GM10847 (cell line): ENCODE results near the gene MACROH2A2.

Experiments used
- POLR2A ChIP-seq: IDR thresholded peaks from 2 replicates; pipeline ENCODE4 v1.6.1; 2011; ENCODE audit not compliant: insufficient read length; ENCODE audit errors: extremely low read depth

MACROH2A2 gene

DNA sequence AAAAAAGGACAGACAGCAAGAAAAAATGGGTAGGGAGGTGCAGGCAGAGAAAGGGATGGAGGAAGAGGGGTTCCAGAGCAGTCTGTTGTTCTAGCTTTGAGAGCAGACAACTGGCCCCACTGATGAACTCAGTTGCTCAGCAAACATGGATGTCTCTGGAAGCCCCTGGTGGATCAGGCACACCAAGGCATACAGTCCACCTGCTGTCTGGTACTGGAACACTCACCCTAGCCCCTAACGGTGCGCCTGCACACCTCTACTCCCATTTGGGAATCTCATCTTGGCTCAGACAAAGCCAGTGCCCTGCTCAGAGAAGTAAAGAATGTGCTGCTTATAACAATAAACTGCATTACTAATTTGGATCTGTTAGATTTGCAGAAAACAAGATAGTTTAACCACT lies 7.7 kb downstream of the MACROH2A2 start:
- no peak for TF ChIP-seq POLR2A

DNA sequence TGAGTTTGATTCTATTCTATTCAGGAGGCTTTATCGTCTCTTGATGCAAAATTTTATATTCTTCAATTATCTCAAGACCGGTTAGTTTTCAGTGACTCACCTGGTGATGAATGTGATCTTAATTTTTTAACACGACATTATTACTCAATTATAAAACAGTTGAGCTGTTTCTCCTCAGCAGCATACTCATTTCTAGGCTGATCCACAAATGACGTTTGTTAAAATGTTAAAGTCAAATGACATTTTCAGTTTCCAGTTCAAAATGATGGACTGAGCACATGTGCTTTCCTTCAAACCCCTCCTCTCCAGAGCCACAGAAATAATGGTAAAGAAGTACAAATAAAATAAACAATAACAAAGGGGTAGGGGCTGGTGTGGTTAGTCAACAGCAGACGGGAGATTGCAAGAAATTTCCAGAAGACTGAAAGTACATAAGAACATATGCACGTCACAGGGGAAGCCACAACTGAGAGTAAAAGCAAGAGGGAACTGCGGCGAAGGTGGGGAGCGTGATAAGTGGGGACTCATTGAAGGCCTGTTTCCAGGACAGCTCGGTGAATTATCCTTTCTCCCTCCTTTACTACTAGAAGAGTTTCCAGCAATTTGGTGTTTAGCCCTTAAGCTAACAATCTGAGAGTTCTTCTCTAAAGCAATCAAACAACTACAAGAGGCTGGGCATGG lies 10.9 kb downstream of the MACROH2A2 start:
- no peak for TF ChIP-seq POLR2A

DNA sequence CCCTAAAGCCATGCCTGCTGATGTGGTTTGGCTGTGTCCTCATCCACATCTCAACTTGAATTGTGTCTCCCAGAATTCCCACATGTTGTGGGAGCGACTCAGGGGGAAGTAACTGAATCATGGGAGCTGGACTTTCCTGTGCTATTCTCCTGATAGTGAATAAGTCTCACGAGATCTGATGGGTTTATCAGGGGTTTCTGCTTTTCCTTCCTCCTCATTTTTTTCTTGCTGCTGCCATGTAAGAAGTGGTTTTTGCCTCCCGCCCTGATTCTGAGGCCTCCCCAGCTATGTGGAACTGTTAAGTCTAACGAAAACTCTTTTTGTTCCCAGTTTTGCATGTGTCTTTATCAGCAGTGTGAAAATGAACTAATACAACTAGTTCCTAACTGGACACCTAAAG lies 11.8 kb downstream of the MACROH2A2 start:
- TF ChIP-seq POLR2A, result no peak

DNA sequence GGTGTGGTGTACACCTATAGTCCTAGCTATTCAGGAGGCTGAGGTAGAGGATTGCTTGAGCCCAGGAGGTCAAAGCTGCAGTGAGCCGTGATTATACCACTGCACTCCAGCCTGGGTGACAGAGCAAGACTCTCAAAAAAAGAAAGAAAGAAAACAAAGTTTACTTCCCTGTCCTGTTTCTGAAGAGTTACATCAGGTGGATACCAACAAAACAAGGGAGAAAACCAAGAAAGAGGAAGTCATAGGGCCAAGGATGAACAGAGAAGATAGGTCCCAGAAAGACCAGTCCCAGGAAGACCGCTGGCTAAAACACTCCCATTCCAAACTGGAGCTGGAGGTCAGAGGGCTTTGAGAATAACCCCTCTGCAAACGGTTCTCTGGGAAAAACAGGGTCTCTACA lies 13.5 kb downstream of the MACROH2A2 start:
- no peak for TF ChIP-seq POLR2A

DNA sequence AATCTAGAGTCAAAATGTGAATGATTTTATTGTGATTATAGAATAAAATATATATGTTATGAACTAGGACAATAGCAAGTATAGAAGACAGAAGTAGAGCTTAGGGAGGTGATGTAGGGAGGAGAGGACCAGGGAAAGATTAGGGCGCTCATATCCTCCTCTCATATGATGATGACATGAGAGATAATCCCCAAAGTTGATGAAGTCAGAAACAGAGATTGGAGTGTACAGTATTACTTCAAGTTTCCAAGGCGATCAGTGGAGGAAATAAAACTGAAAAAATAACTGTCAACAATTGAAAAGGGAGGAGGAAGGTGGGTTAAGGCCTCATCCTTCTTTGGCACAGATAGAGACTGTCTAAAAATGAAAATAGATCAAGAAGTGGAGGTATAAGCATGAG lies 14.9 kb downstream of the MACROH2A2 start:
- no peak for TF ChIP-seq POLR2A

DNA sequence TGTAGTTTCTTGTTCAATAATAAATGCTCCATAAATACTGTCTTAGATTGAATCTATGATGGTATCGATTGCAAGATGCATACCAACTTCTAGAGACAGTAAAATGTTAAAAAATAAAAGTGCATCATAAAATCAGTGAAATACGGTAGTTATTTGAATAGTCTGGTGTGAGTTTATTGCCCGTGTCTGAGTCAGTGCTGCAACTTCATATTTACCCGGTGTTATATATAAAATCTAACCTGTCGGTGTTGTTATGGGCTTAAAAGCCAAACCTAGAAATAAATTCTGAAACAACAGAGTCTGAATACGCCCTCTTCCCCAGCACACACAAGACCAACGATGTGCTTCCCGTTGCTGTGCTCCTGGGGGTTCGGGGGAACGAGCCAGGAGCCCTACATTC lies 16.3 kb downstream of the MACROH2A2 start:
- no peak for TF ChIP-seq POLR2A

DNA sequence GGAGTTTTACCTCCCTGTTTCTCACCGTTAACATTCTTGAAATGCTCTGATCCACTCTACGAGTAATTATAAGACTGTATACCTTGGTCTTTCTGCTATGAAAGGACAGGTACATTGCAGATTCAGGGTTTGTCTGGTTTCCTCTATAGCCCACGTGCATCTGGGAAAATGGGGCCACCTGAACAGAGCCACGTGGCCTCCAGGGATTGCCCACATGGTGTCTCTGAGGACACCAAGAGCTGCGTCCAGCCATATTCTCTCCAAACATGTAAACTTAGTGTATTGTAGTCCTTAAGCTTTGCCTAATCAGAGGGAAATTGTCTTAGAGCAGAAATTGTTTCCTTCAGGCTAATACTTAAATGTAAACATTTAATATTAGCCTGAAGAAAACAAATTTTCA lies 16.7 kb downstream of the MACROH2A2 start:
- no peak for TF ChIP-seq POLR2A

DNA sequence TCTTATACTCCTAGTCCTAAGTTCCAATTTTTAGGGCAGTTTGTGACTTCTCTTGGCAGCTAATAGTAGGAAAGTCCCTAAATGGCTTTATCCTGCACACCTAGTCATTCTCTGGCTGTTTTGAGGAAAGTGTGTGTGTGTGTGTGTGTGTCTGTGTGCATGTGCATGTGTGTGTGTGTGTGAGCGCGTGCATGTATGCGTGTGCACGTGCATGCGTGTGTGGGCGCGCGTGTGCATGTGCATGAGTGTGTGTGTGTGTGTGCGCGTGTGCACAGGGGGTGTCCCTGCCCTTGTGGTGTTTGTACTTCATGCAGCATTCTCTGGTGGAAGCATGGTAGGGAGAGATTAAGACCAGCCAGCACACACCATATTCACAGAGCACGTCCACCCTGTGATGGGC lies 18.2 kb downstream of the MACROH2A2 start:
- no peak for TF ChIP-seq POLR2A

DNA sequence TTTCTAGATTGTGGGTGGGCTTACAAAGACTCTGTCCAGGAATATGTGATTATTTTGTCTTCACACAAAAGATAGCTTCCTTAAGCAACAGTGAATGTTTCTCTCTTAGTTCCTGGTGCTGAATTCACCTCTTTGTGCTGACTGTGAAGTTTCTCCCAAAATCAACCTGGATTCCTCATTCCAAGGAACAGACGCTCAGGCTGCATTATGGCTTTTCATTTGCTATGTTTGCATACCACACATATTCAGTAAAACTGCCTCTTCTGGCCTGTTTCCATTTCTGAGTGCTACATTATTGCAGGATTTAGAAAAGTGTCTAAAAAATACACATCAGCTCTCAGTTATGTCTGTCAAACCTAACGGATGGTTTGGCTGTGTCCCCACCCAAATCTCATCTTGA lies 21.5 kb downstream of the MACROH2A2 start:
- TF ChIP-seq POLR2A, result no peak

DNA sequence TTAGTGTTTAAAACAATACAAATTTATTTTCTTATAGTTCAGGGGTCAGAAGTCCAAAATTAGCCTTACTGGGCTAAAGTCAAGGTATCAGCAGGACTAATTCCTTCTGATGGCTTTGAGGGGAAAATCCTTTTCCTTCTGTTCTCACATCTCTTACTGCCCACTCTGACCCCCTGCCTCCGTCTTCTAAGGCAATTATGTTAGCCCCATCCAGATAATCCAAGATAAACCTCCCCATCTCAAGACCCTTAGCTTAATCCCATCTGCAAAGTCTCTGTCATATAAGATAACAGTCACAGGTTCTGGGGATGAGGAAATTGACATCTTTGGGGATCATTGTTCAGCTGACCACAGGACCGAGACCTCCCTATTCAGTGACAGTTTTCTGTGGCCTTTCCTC lies 22.3 kb downstream of the MACROH2A2 start:
- no peak for TF ChIP-seq POLR2A

DNA sequence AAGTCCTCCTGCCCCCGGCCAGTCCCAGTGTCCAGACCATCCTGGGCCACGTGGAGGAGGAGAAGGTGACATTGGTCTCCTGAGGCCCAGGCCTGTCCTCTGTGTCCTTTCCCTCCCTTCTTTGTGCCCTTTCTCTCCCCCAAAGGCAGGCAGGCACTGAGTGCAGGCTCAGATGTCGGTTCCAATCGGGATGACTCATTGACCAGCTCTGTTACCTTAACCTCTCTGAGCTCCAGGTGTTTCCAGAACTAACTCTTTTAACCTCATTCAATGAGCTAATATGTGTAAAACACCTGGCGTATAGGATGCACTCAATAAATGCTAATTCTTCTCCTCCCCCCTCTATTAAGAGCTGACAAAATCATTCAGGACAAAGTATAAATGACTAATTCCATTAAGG lies 25.7 kb downstream of the MACROH2A2 start:
- TF ChIP-seq POLR2A, result no peak

DNA sequence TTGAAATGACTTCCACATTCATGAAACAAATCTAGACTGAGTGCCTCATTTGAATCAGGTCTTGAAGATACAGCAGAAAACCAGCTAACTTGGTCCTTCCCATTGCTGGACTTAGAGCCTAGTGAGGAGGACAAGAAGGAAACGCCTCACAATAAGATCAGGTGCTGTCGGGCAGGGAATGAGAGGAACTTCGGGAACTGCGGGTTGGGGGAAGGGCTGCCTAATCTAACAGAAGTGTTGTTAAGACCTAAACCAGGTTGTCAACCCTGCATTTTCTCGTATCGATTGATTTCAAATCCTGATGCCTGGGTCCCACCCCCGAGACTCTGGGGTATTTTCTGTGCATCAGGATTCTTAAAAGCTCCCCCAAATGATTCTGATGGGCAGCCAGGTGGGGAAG lies 26.3 kb downstream of the MACROH2A2 start:
- no peak for TF ChIP-seq POLR2A

DNA sequence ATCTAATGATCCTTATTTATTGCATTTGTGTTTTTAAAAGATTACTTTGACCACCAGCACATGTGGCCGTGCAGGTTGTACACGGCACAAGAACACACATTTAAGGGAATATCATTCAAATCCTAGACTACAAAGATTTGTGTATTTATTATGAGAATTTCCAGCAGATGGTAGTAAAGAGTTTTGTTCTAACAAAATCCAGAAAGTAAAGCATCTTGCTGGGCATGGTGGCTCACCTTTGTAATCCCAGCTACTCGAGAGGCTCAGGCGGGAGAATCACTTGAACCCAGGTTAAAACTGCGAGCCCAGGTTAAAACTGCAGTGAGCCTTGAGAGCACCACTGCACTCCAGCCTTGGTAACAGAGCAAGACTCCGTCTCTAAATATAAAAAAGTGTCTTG lies 31.5 kb downstream of the MACROH2A2 start:
- TF ChIP-seq POLR2A, result no peak

DNA sequence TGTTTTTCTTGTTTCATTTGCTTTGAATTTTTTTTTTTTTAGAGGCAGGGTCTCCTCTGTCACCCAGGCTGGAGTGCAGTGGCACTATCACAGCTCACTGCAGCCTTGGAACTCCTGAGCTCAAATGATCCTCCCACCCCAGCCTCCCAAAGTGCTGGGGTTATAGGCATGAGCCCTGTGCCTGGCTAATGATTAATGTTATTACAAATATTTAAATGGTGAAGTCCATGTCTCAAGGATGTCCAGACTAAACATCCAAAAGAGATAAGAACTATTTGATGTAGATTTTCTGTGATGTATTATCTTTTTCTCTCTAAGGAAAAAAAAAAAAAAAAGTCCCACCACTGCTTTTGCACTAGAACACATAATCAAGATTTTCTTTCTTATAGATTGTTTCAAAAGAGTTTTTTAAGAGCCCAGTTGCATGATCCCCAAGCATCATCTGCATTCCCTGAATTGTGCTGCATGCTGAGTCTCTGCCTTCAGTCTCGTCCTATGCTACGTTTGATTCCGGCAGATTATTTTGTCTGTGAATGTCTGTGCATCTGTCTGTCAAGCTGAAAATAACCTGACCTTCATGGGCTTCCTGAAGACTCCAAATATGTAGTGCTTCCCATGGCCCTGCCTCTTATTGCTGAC lies 33.4 kb downstream of the MACROH2A2 start:
- TF ChIP-seq POLR2A, result no peak

DNA sequence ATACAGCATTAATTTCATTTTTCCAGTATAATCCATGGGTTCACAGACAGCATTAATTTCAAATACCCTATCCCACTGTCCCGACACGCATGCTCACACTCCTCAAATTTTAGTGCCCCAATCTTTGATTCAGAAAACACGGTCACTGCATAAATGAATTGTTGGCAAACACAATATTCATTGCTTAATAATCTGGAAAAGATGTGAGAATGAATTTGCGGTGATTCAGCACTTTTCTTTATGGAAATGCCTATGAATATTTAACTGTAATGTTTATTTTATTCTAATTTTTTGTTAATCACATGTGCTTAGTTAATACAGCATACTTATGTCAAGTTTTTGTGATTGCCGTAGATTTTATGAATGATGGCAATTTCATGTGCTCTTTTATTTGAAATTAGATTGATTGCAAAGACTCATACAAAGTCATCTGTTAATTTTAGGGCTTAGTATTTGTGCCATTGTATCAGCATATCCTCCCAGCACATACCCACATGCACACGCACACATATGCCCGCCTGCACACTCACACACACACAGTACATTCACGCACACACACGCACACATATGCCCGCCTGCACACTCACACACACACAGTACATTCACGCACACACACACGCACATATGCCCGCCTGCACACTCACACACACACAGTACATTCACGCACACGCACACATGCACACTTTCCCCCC lies 35.1 kb downstream of the MACROH2A2 start:
- no peak for TF ChIP-seq POLR2A

DNA sequence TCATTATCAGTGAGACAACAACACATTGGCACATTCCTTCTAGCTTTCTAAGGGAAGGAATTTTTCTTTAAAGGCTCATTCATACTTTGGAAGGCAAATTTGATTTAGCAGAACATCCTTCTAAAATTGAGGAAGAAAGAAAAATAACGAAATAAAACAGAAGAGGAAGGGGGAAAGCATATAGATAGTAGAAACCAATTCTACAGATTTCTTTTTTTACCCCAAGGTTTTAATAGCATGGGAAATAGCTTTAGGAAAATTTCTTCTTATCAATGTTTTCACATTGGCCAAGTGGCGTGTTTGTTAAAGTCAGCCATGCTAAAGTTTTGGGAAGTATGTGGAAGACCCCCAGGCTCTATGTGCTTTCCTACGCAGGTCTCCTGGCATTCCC lies 35.7 kb downstream of the MACROH2A2 start:
- TF ChIP-seq POLR2A, result no peak

DNA sequence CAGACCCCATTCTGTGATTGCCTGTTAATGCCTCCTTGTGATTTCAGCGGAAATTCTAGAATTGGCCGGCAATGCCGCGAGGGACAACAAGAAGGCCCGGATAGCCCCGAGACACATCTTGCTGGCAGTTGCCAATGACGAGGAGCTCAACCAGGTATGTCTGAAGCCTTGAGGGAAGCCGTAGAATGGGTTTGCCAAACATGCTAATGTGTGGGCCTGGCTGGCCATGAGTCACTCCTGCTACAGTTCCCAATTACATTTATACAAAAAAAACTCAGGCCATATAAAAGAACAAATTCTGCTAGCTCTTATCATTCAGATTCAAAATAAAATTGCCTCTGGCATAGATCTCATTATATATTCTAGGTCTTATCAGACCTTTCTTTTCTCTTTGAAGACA lies 37.4 kb downstream of the MACROH2A2 start:
- TF ChIP-seq POLR2A, result no peak

DNA sequence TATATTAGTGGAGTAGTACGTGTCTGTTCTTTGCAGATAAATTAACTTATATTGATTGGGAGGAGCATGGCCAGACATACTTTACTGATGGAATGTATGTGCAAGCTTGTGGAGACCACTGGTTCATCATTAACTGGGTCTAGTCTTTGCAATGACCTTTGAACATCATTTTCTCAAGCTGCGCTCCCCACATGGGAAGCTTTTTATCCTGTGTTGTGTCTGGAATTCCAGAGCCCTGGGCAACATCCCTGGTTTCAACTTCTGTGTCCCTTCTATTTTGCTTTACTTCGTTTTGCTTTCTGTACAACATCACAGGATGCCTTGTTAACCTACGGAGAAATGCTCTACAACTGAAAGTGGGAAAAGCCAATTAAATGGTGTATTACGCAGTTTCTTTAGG lies 38.3 kb downstream of the MACROH2A2 start:
- TF ChIP-seq POLR2A, result no peak

DNA sequence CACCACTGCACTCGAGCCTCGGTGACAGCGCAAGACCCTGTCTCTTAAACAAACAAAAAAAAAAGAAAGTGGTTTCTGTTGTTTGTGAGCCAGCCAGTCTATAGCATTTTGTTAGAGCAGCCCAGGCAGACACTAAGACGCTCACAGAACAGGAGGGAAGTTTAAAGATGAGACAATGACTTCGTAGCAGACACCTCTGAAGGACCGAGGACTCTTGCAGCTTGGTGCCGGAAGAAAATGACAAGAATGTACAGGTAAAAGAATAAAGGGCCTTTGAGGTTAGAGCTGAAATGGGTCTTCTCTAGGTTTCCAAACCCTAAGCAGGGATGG lies 39.7 kb downstream of the MACROH2A2 start:
- TF ChIP-seq POLR2A, result no peak
